RWPE2 (cell line): ENCODE data around the gene SMIM17.

Source experiments
- ATAC-seq: fragments of 200-7000 bp; cut with Tn5 transposase; 3 replicates; pipeline ENCODE4 v1.9.1; 2021; ENCODE audit warnings: low read depth
- DNase-seq: peaks from one replicate; pipeline ENCODE4 v3.0.0-alpha.2; 2020; ENCODE audit warnings: low spot score
- H3K27ac ChIP-seq: fragments of 450-650 bp; 2 replicates; pipeline ENCODE4 v1.5.1; 2017; ENCODE audit warnings: mild to moderate bottlenecking; ENCODE audit not compliant: poor library complexity, severe bottlenecking
- H3K27me3 ChIP-seq: fragments of 250-450 bp; sonication (Bioruptor Pico); 2 replicates; pipeline ENCODE4 v1.5.1; 2021; ENCODE audit warnings: mild to moderate bottlenecking, moderate library complexity; ENCODE audit not compliant: insufficient read depth, poor library complexity, severe bottlenecking
- H3K36me3 ChIP-seq: fragments of 250-450 bp; sonication (Bioruptor Pico); 2 replicates; pipeline ENCODE4 v1.5.1; 2020; ENCODE audit warnings: low read depth, mild to moderate bottlenecking, moderate library complexity
- H3K4me1 ChIP-seq: fragments of 250-450 bp; sonication (Bioruptor Pico); 2 replicates; pipeline ENCODE4 v1.5.1; 2021; ENCODE audit warnings: mild to moderate bottlenecking, moderate library complexity; ENCODE audit not compliant: insufficient read depth, poor library complexity, severe bottlenecking
- H3K4me3 ChIP-seq: fragments of 250-450 bp; sonication (Bioruptor Pico); 2 replicates; pipeline ENCODE4 v1.5.1; 2021; ENCODE audit warnings: mild to moderate bottlenecking, moderate library complexity; ENCODE audit not compliant: severe bottlenecking
- H3K9me3 ChIP-seq: fragments of 250-450 bp; sonication (Bioruptor Pico); 2 replicates; pipeline ENCODE4 v1.5.1; 2021; ENCODE audit warnings: mild to moderate bottlenecking, moderate library complexity; ENCODE audit not compliant: severe bottlenecking
- TF ChIP-seq, protein P1 (sequence below): fragments of 450-650 bp; IDR thresholded peaks from one replicate; pipeline ENCODE4 v1.5.1; 2017; ENCODE audit warnings: mild to moderate bottlenecking, moderate library complexity; ENCODE audit not compliant: poor library complexity, severe bottlenecking

SMIM17 gene

DNA sequence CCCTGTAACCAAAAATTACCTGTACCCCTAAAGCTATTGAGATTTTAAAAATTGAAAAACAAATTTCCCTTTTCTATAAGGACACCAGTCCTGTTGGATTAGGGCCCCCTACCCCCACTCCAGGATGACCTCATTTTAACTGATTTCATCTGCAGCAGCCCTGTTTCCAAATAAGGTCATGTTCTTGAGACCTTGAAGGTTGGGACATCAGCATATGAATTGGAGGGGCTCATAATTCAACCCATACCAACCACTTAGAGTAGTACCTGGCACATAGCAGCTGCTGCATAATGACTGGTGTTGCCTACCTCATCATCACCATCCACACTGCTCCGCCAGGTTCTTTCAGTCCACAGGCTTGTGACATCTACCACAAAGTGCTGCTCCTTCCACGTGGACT lies 30.2 kb upstream of the SMIM17 start:
- Histone ChIP-seq H3K36me3 (no peaks in the 10 kb centered on the region), H3K9me3 (peaks cover 5% of the 10 kb centered on the region), H3K4me1 (no peaks in the 10 kb centered on the region), H3K27ac (no peak overlapping the region), H3K4me3 (no peak overlapping the region), H3K27me3 (no peaks in the 10 kb centered on the region)
- no peak for ATAC-seq
- no peak for DNase-seq
- TF ChIP-seq, protein P1, sequence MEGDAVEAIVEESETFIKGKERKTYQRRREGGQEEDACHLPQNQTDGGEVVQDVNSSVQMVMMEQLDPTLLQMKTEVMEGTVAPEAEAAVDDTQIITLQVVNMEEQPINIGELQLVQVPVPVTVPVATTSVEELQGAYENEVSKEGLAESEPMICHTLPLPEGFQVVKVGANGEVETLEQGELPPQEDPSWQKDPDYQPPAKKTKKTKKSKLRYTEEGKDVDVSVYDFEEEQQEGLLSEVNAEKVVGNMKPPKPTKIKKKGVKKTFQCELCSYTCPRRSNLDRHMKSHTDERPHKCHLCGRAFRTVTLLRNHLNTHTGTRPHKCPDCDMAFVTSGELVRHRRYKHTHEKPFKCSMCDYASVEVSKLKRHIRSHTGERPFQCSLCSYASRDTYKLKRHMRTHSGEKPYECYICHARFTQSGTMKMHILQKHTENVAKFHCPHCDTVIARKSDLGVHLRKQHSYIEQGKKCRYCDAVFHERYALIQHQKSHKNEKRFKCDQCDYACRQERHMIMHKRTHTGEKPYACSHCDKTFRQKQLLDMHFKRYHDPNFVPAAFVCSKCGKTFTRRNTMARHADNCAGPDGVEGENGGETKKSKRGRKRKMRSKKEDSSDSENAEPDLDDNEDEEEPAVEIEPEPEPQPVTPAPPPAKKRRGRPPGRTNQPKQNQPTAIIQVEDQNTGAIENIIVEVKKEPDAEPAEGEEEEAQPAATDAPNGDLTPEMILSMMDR, result no peak

DNA sequence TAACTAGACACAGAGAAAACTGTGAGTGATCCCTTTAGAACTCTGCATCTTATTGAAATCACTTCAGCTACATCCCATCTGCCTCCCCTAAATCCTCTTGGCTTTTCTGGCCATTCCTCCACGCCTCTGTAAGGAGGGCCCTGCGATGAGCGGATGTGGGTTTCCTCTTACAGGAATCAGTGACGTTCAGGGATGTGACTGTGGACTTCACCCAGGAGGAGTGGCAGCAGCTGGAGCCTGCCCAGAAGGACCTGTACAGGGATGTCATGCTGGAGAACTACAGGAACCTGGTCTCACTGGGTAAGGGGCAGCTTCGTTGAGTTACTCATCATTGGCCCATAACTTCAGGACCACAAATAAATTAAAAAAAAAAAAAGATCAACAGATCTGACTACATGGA lies 29.3 kb upstream of the SMIM17 start:
- Histone ChIP-seq H3K4me1 (no peaks in the 10 kb centered on the region), H3K36me3 (no peaks in the 10 kb centered on the region), H3K4me3 (no peak overlapping the region), H3K9me3 (peaks cover 5% of the 10 kb centered on the region), H3K27me3 (no peaks in the 10 kb centered on the region), H3K27ac (no peak overlapping the region)
- TF ChIP-seq, protein P1, result no peak
- DNase-seq (no peak), ATAC-seq (no peak)

DNA sequence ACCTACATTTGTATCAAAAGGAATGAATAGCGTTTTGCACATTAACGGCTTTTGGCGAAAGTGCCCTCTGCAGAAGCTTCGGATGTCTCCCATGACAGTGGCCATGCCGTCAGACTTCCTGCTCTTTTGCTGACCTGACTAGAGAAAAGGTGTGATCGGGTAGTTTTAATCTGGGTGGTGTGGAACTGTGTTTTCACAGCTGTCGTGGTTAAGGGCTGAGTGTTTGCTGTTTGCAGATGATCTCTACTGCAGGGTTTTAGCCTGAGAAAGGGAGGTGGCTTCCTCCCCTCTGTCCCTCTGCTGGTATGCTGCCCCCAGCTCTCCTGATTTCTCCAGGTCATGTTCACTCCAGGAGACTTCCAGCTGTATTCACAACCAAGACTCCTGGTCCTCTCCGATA lies 25.4 kb upstream of the SMIM17 start:
- TF ChIP-seq, protein P1, result no peak
- Histone ChIP-seq H3K27me3 (no peaks in the 10 kb centered on the region), H3K27ac (no peak overlapping the region), H3K4me1 (no peaks in the 10 kb centered on the region), H3K36me3 (no peaks in the 10 kb centered on the region; the same call in 1 of the 2 replicates), H3K4me3 (no peak overlapping the region), H3K9me3 (peaks cover 8% of the 10 kb centered on the region)
- DNase-seq (no peak), ATAC-seq (no peak)

DNA sequence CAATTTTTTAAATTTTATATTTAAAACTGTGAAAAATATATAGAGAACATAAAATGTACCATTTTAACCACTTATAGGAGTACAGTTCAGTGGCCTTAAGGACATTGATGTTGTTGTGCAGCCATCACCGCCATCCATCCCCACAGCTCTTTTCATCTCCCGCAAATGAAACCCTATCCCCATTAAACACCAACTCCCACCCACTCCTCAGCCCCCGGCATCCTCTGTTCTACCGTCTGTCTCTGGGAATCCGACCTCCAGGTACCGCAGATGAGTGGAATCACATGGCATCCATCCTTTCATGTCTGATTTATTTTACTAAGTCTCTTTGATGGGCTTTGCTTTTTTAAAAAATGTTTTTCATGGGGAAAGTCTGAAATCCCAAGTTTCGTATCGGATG lies 23.8 kb upstream of the SMIM17 start:
- no peak overlapping the region for H3K27ac ChIP-seq
- TF ChIP-seq, protein P1, result no peak
- H3K9me3 ChIP-seq, result peaks cover 8% of the 10 kb centered on the region
- H3K4me1 ChIP-seq, result no peaks in the 10 kb centered on the region
- no peak for DNase-seq
- ATAC-seq, result no peak
- no peaks in the 10 kb centered on the region for H3K27me3 ChIP-seq
- no peaks in the 10 kb centered on the region; the same call in 1 of the 2 replicates for H3K36me3 ChIP-seq
- no peak overlapping the region for H3K4me3 ChIP-seq

DNA sequence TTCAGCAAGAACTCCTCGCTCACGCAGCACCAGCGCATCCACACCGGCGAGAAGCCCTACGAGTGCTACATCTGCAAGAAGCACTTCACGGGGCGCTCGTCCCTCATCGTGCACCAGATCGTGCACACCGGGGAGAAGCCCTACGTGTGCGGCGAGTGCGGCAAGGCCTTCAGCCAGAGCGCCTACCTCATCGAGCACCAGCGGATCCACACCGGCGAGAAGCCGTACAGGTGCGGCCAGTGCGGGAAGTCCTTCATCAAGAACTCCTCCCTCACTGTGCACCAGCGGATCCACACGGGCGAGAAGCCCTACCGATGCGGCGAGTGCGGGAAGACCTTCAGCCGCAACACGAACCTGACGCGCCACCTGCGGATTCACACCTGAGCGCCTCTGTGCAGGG lies 20.6 kb upstream of the SMIM17 start:
- H3K9me3 ChIP-seq, result peaks cover 8% of the 10 kb centered on the region
- TF ChIP-seq, protein P1, result no peak
- H3K36me3 ChIP-seq, result no peaks in the 10 kb centered on the region; the same call in 1 of the 2 replicates
- H3K27me3 ChIP-seq, result no peaks in the 10 kb centered on the region
- DNase-seq (no peak), ATAC-seq (no peak)
- no peak overlapping the region for H3K27ac ChIP-seq
- H3K4me1 ChIP-seq, result no peaks in the 10 kb centered on the region
- no peak overlapping the region for H3K4me3 ChIP-seq
